Measurements from ENCODE around the gene SBF2. TPM values are rescaled to one million over a fixed set of nuclear protein-coding genes. Genes with fewer than 3 reads are reported as not detected.

Gene SBF2
- total RNA-seq, 1 donor = 61.2 TPM

DNA sequence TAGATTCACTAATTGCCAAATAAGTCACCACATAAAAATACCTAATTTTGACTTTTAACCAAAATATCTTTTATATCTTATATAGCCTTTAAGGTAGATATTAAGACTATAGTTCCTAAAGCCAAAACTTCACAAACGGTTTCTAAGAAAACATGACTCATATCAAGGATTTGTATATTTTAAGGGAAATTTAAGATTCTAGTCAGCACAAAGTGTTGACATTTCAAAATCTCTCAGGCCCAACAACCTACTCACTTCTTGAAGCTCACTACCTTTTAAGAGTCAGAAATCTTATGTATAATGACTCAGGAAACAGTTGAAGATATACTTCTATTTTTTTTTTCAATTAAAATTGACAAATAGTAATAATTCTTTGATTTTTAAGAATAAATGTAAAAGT is 221.9 kb downstream of the SBF2 start:
- H2AFZ ChIP-seq (ENCODE audit: low read length) = no peak overlapping the region
- H3K36me3 ChIP-seq (ENCODE audit: insufficient read depth, low read length) = no peaks in the 10 kb centered on the region
- no peaks in the 10 kb centered on the region for H4K20me1 ChIP-seq (ENCODE audit: insufficient read depth, low read length)
- DNase-seq (ENCODE audit: insufficient read length, low spot score, missing footprints) = peak; percentile 32
- TF ChIP-seq, protein P1, sequence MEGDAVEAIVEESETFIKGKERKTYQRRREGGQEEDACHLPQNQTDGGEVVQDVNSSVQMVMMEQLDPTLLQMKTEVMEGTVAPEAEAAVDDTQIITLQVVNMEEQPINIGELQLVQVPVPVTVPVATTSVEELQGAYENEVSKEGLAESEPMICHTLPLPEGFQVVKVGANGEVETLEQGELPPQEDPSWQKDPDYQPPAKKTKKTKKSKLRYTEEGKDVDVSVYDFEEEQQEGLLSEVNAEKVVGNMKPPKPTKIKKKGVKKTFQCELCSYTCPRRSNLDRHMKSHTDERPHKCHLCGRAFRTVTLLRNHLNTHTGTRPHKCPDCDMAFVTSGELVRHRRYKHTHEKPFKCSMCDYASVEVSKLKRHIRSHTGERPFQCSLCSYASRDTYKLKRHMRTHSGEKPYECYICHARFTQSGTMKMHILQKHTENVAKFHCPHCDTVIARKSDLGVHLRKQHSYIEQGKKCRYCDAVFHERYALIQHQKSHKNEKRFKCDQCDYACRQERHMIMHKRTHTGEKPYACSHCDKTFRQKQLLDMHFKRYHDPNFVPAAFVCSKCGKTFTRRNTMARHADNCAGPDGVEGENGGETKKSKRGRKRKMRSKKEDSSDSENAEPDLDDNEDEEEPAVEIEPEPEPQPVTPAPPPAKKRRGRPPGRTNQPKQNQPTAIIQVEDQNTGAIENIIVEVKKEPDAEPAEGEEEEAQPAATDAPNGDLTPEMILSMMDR (IDR thresholded peaks at IDR 0.05; ENCODE audit: extremely low read depth, low read depth, low read length) = no peak
- peaks cover 32% of the 10 kb centered on the region for H3K4me1 ChIP-seq (ENCODE audit: insufficient read depth, low read length)
- H3K9me3 ChIP-seq (ENCODE audit: low read depth, low read length) = no peaks in the 10 kb centered on the region
- no peak overlapping the region for H3K4me3 ChIP-seq (ENCODE audit: insufficient read depth, low read length)
- H3K27ac ChIP-seq (ENCODE audit: low read depth, low read length) = no peak overlapping the region
- no peak overlapping the region for H3K4me2 ChIP-seq (ENCODE audit: insufficient read depth, low read length)
- H3K27me3 ChIP-seq (ENCODE audit: insufficient read depth, low read length) = no peaks in the 10 kb centered on the region
- peaks cover 24% of the 10 kb centered on the region for H3K79me2 ChIP-seq (ENCODE audit: insufficient read depth, low read length)

DNA sequence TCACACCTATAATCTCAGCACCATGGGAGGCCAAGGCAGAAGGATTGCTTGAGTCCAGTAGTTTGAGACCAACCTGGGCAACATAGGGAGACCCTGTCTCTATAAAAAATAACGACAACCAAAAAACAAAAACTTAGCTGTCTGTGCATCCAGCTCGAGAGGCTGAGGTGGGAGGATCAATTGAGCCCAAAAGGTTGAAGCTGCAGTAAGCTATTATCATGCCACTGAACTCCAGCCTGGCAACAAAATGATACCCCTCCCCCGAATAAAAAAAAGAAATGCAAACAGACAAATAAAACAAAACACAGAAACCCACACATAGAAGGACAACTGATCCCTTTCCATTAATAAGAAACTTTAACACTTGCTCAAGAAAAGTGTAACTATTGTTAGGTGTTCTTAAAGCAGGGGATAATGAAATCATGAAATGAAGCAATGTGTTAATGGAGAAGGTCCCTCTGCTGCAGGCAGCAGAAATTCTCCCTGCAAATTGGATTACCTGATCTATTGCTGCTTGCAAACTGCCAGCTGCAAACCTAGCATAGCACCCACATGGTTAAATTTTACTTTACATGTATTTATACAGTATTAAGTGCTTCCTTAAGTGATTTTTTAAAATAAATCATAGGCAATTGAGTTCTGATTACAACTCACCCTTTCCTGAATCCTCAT is 226.3 kb downstream of the SBF2 start:
- TF ChIP-seq, protein P1 (IDR thresholded peaks at IDR 0.05; ENCODE audit: extremely low read depth, low read depth, low read length) = no peak
- DNase-seq (ENCODE audit: insufficient read length, low spot score, missing footprints) = no peak
- no peak overlapping the region for H2AFZ ChIP-seq (ENCODE audit: low read length)
- H3K27me3 ChIP-seq (ENCODE audit: insufficient read depth, low read length) = no peaks in the 10 kb centered on the region
- no peak overlapping the region for H3K4me3 ChIP-seq (ENCODE audit: insufficient read depth, low read length)
- H3K4me1 ChIP-seq (ENCODE audit: insufficient read depth, low read length) = peaks cover 9% of the 10 kb centered on the region
- peaks cover 22% of the 10 kb centered on the region for H3K79me2 ChIP-seq (ENCODE audit: insufficient read depth, low read length)
- H3K9me3 ChIP-seq (ENCODE audit: low read depth, low read length) = no peaks in the 10 kb centered on the region
- no peak overlapping the region for H3K4me2 ChIP-seq (ENCODE audit: insufficient read depth, low read length)
- H4K20me1 ChIP-seq (ENCODE audit: insufficient read depth, low read length) = no peaks in the 10 kb centered on the region
- H3K27ac ChIP-seq (ENCODE audit: low read depth, low read length) = no peak overlapping the region
- no peaks in the 10 kb centered on the region for H3K36me3 ChIP-seq (ENCODE audit: insufficient read depth, low read length)

DNA sequence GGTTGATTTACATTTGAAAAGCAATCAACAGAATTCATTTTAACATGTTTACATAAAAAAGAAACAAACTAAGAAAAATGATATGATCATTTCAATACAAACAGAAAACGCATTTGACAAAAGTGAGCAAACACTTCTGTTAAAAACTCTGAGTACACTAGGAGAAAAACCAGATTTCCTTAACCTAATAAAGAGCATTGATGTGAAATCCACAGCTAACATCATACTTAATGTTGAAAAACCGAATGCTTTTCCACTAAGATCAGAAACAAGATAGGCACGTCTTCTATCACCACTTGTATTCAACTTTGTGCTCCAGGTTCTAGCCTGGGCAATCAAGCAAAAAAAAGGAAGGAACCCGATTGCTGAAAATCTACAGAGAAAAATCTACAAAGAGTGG is 227.6 kb downstream of the SBF2 start:
- H4K20me1 ChIP-seq (ENCODE audit: insufficient read depth, low read length) = no peaks in the 10 kb centered on the region
- H3K4me3 ChIP-seq (ENCODE audit: insufficient read depth, low read length) = no peak overlapping the region
- no peaks in the 10 kb centered on the region for H3K36me3 ChIP-seq (ENCODE audit: insufficient read depth, low read length)
- H3K79me2 ChIP-seq (ENCODE audit: insufficient read depth, low read length) = peaks cover 34% of the 10 kb centered on the region
- no peaks in the 10 kb centered on the region for H3K4me1 ChIP-seq (ENCODE audit: insufficient read depth, low read length)
- no peak overlapping the region for H2AFZ ChIP-seq (ENCODE audit: low read length)
- TF ChIP-seq, protein P1 (IDR thresholded peaks at IDR 0.05; ENCODE audit: extremely low read depth, low read depth, low read length) = no peak
- H3K9me3 ChIP-seq (ENCODE audit: low read depth, low read length) = no peaks in the 10 kb centered on the region
- no peaks in the 10 kb centered on the region for H3K27me3 ChIP-seq (ENCODE audit: insufficient read depth, low read length)
- no peak overlapping the region for H3K27ac ChIP-seq (ENCODE audit: low read depth, low read length)
- H3K4me2 ChIP-seq (ENCODE audit: insufficient read depth, low read length) = no peak overlapping the region
- DNase-seq (ENCODE audit: insufficient read length, low spot score, missing footprints) = no peak

DNA sequence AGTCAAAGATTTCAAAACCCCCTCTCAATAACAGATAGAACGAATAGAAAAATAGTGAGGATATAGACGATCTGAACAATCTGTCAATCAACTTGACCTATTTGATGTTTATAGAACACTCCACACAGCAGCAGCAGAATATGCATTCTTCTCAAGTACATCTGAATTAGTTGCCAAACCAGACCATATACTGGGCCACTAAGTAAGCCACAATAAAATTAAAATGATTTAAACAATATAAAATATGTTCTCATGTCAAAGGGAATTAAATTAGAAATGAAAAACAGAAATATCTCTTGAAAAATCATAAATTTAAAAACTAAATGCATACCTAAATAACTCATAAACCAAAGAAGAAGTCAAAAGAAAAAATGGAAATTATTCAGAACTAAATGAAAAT is 229.2 kb downstream of the SBF2 start:
- Histone ChIP-seq H3K79me2 (ENCODE audit: insufficient read depth, low read length) (peaks cover 49% of the 10 kb centered on the region), H3K4me1 (ENCODE audit: insufficient read depth, low read length) (no peaks in the 10 kb centered on the region), H3K27ac (ENCODE audit: low read depth, low read length) (no peak overlapping the region), H3K9me3 (ENCODE audit: low read depth, low read length) (no peaks in the 10 kb centered on the region), H3K4me3 (ENCODE audit: insufficient read depth, low read length) (no peak overlapping the region), H3K27me3 (ENCODE audit: insufficient read depth, low read length) (no peaks in the 10 kb centered on the region), H3K4me2 (ENCODE audit: insufficient read depth, low read length) (no peak overlapping the region), H2AFZ (ENCODE audit: low read length) (no peak overlapping the region), H3K36me3 (ENCODE audit: insufficient read depth, low read length) (peaks cover 3% of the 10 kb centered on the region), H4K20me1 (ENCODE audit: insufficient read depth, low read length) (no peaks in the 10 kb centered on the region)
- TF ChIP-seq, protein P1 (IDR thresholded peaks at IDR 0.05; ENCODE audit: extremely low read depth, low read depth, low read length) = no peak
- DNase-seq (ENCODE audit: insufficient read length, low spot score, missing footprints) = no peak

All from osteoblast (primary cell).